ENCODE results near the gene JADE3. TPM values are rescaled to one million over a fixed set of nuclear protein-coding genes. Genes with fewer than 3 reads are reported as not detected.
"Not testable (repeated sequence)": the region's sequence is repeated elsewhere in the genome, so short reads cannot be mapped to it uniquely, and the experiment has no call there.

Gene JADE3
- polyA plus RNA-seq, 1 donor: 30.1 TPM

GRCh38 chrX:46929439-46930261 is 17.4 kb downstream of the JADE3 start:
- no peak for DNase-seq

- DNase-seq: no peak
Measured at GRCh38 chrX:46935295-46935694, 23.1 kb downstream of the JADE3 start.

- DNase-seq: no peak
Measured at GRCh38 chrX:46938589-46938988, 26.4 kb downstream of the JADE3 start.

- DNase-seq: no peak
Measured at GRCh38 chrX:46941341-46941740, 29.1 kb downstream of the JADE3 start.

GRCh38 chrX:46953137-46953527 is 40.9 kb downstream of the JADE3 start:
- DNase-seq: no peak

GRCh38 chrX:46953597-46953996 is 41.4 kb downstream of the JADE3 start:
- no peak for DNase-seq

- no peak for DNase-seq
Measured at GRCh38 chrX:46954716-46955115, 42.5 kb downstream of the JADE3 start.

- DNase-seq: not testable (repeated sequence)
Measured at GRCh38 chrX:46956589-46956988, 44.4 kb downstream of the JADE3 start.

- DNase-seq: no peak
Measured at GRCh38 chrX:46957297-46957696, 45.1 kb downstream of the JADE3 start.

GRCh38 chrX:46959101-46959500 is 46.9 kb downstream of the JADE3 start:
- DNase-seq: no peak

- DNase-seq: no peak
Measured at GRCh38 chrX:46959985-46960700, 47.9 kb downstream of the JADE3 start.

GRCh38 chrX:46961097-46961496 is 48.9 kb downstream of the JADE3 start:
- no peak for DNase-seq

GRCh38 chrX:46961574-46962283 is 49.5 kb downstream of the JADE3 start:
- no peak for DNase-seq

GRCh38 chrX:46965125-46965758 is 53.0 kb downstream of the JADE3 start:
- DNase-seq: no peak

GRCh38 chrX:46967547-46967946 is 55.3 kb downstream of the JADE3 start:
- DNase-seq: no peak

GRCh38 chrX:46977046-46977445 is 64.8 kb downstream of the JADE3 start:
- not testable (repeated sequence) for DNase-seq

GRCh38 chrX:46978341-46979291 is 66.4 kb downstream of the JADE3 start:
- no peak for DNase-seq

GRCh38 chrX:46984705-46985104 is 72.5 kb downstream of the JADE3 start:
- DNase-seq: no peak

- no peak for DNase-seq
Measured at GRCh38 chrX:46989548-46989947, 77.3 kb downstream of the JADE3 start.

GRCh38 chrX:46991664-46992063 is 79.4 kb downstream of the JADE3 start:
- no peak for DNase-seq

GRCh38 chrX:46992070-46992469 is 79.8 kb downstream of the JADE3 start:
- DNase-seq: no peak
